Upper lobe of left lung (tissue), 4 donors: ENCODE data around the gene TBXT.

ENCODE experiments used
- CTCF ChIP-seq, 6 experiments: fragments of 450-650 bp in 4 of 6; fragments of 200-600 bp in 2 of 6; sonication (generic) in 2 of 6; IDR thresholded peaks; one replicate each; pipeline ENCODE4 v1.5.1; 2016 to 2019; ENCODE audit warnings: antibody characterized with exemption in 6 of 6
- EP300 ChIP-seq, 4 donors: sonication (generic); formaldehyde crosslinking; IDR thresholded peaks; one replicate each; pipeline ENCODE4 v1.5.1; 2017; ENCODE audit warnings: antibody characterized with exemption in 4 of 4, control low read depth in 2 of 4
- POLR2A ChIP-seq, 4 donors: fragments of 450-650 bp; IDR thresholded peaks; one replicate each; pipeline ENCODE4 v1.5.1; 2016 to 2017; ENCODE audit warnings: antibody characterized with exemption in 4 of 4, mild to moderate bottlenecking in 2 of 4
- POLR2AphosphoS5 ChIP-seq, 2 donors: sonication (generic); formaldehyde crosslinking; IDR thresholded peaks; one replicate each; pipeline ENCODE4 v1.5.1; 2017; ENCODE audit warnings: antibody characterized with exemption in 2 of 2

- TF ChIP-seq CTCF (IDR thresholded peaks at IDR 0.05) = no peak
- no peak for TF ChIP-seq POLR2A (IDR thresholded peaks at IDR 0.05)
- TF ChIP-seq POLR2AphosphoS5 (IDR thresholded peaks at IDR 0.05) = no peak
- no peak for TF ChIP-seq EP300 (IDR thresholded peaks at IDR 0.05)
These were observed 9.6 kb downstream of the TBXT start for GRCh38 chr6:166157930-166158617.
